ENCODE data around the gene CCL21. TPM values are rescaled to one million over a fixed set of nuclear protein-coding genes. Genes with fewer than 3 reads are reported as not detected.
"Not testable (repeated sequence)": the region's sequence is repeated elsewhere in the genome, so short reads cannot be mapped to it uniquely, and the experiment has no call there.

Gene CCL21, protein sequence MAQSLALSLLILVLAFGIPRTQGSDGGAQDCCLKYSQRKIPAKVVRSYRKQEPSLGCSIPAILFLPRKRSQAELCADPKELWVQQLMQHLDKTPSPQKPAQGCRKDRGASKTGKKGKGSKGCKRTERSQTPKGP
- total RNA-seq, result not detected

DNA sequence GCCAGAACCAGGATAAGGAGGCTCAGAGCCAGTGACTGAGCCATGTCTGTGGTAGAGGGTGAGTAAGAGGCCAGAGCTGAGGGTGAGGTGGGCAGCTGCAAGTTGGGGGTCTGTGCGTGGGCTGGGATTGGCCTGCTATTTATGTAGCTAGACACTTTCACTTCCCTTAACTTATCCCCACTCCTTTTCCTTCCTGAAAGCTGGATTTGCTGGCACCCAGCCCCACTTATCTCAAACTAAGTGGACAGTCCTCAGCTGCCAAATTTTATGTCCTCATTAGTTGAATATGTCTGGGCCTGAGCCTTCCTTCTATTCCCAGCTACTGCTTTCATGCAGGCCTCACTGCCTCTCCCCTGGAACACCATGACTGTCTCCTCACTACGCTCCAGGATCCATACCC lies at the start of gene CCL21:
TSS of gene CCL21 (minus strand) at position 114 of the 400 bp plus-strand sequence. CDS start at position 44, 70 bp downstream.
- Mint-ChIP-seq H3K4me1 (ENCODE audit: low read depth) (no peaks in the 10 kb centered on the region), H3K4me3 (no peak within 1 kb of the TSS), H3K36me3 (ENCODE audit: low read depth) (no peaks in the 10 kb centered on the region), H3K27me3 (ENCODE audit: low read depth) (peaks cover 14% of the 10 kb centered on the region), H3K27ac (no peak within 1 kb of the TSS), H3K9me3 (ENCODE audit: insufficient read depth) (no peaks in the 10 kb centered on the region)
- ChIA-PET CTCF (no interaction called here), POLR2A (no interaction called here)
- no peak for ATAC-seq
- no peak for DNase-seq

DNA sequence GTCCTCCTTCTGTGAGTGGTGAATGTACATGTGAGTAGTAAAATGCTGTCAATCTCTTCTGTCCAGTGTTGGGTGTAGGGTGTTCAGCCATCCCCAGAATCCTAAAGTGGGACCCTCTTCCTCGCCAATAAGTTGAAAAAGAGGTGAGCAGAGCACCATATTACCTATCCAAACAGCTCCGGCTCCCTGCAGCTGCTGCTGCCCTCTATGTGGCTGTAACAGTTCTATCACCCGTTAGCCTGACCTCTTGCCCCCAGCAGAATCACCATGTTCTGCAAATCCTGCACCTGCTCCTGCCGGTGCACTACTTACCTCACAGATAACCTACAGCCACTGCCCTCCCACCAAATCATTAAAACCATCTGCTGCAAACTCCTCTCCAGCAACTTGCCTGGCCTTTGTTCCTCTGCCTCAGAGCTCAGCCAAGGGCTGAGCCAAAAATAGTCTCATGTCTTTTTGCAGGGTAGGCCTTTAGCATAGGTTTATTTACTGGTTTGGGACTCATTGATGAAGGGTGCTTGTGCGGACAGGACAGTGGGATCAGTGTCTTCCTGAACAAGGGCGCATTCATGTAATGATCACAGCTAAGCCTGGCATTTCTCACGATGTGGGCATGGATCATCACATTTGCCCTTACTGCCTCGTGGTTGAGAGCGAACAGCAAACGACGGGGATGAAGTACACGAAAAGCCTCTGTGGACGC lies 49.6 kb upstream of the CCL21 start:
- H3K27me3 Mint-ChIP-seq (ENCODE audit: low read depth), result peaks cover 27% of the 10 kb centered on the region
- ChIA-PET CTCF (interaction anchor here (0.5 to 1.7 kb wide), 14 partner anchors 8 to 355 kb away, joined by 3 to 13 read pairs (median 4); no protein-coding TSS in a partner anchor), POLR2A (no interaction called here)
- H3K27ac Mint-ChIP-seq, result no peak overlapping the region
- H3K4me3 Mint-ChIP-seq, result no peak overlapping the region
- H3K4me1 Mint-ChIP-seq (ENCODE audit: low read depth), result peaks cover 8% of the 10 kb centered on the region
- H3K9me3 Mint-ChIP-seq (ENCODE audit: insufficient read depth), result no peaks in the 10 kb centered on the region
- no peaks in the 10 kb centered on the region for H3K36me3 Mint-ChIP-seq (ENCODE audit: low read depth)
- no peak for DNase-seq
- ATAC-seq, result no peak

DNA sequence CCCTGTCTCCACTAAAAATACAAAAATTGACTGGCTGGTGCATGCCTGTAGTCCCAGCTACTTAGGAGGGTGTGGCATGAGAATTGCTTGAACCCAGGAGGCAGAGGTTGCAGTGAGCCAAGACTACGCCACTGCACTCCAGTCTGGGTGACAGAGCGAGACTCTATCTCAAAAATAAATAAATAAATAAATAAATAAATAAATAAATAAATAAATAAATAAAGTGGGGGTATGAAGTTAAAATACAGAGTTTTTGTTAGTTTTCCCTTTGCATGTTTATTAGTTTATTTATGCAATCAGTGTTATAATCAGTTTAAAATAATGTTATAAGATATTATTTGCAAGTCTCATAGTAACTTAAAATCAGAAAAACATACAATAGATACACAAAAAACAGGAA lies 40.4 kb upstream of the CCL21 start:
- CTCF ChIA-PET; POLR2A ChIA-PET; DNase-seq; H3K27ac Mint-ChIP-seq; H3K9me3 Mint-ChIP-seq (ENCODE audit: insufficient read depth); H3K4me3 Mint-ChIP-seq; H3K36me3 Mint-ChIP-seq (ENCODE audit: low read depth); ATAC-seq; H3K4me1 Mint-ChIP-seq (ENCODE audit: low read depth): not testable (repeated sequence)
- H3K27me3 Mint-ChIP-seq (ENCODE audit: low read depth), result peaks cover 53% of the 10 kb centered on the region

DNA sequence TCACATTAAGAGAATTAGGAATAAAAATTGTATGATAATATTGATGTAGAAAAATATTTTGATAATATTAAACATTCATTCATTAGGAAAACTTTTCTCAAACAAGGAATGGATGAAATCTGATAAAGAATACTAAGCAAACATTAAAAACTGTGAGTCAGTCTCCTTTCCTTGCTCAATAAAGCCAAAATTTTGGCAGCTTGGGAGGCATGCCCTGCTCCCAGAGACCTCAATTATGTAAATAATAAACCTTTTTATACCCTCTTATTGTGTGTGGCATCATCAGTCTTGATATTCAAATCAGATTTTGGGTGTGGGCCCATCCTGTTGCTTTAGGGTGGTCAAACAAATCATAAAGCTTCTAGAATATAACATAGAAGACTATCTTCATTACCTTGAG lies 36.6 kb upstream of the CCL21 start:
- H3K27ac Mint-ChIP-seq, result no peak overlapping the region
- ChIA-PET POLR2A (no interaction called here), CTCF (interaction anchor here (0.7 to 0.8 kb wide), 2 partner anchors 8 to 44 kb away, joined by 3 read pairs; no protein-coding TSS in a partner anchor)
- no peak overlapping the region for H3K4me3 Mint-ChIP-seq
- peaks cover 10% of the 10 kb centered on the region for H3K9me3 Mint-ChIP-seq (ENCODE audit: insufficient read depth)
- peaks cover 26% of the 10 kb centered on the region for H3K27me3 Mint-ChIP-seq (ENCODE audit: low read depth)
- no peak for ATAC-seq
- H3K4me1 Mint-ChIP-seq (ENCODE audit: low read depth), result peaks cover 4% of the 10 kb centered on the region
- no peaks in the 10 kb centered on the region for H3K36me3 Mint-ChIP-seq (ENCODE audit: low read depth)
- no peak for DNase-seq

DNA sequence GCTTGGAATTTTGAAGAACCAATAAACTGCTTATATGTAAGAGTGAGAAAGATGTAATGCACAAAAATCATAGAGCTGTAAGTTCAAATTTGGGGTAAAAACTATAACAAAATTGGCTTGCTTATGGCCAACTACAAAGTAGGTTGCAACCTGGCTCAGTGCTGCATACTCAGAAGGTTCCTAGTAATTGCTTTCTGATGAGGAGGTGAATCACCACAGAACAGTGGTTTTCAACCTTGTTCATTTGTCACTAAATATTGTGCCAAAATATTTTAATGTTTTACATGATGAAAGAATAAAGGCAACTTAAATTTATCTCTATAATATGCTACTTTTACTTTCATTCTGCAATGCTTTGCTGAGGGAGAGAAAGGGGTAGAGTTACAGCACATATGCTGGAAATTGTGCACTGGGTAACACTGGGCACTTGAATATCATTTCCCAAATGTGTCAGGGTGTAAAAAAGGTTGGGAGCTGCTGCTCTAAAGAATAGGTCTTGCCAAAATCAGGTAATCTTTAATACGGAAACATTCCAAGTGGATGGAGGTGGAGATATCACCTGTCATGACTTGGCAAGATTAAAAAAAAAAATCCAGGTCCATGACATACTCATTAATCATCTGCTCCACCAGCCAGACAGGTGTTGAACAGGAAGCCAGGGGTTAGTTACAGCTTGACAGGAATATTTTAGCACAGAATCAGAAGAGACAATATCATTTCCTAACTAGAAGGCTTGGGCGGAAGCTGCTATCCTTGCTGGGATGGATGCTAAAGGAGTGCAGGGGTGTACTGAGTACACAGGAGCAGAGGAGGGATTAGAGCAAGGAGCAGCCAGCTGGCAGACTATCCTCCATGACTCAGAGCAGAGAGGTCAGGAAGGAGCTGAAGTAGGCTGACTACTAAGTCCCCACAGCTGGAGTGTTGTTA lies 34.6 kb upstream of the CCL21 start:
- peaks cover 4% of the 10 kb centered on the region for H3K4me1 Mint-ChIP-seq (ENCODE audit: low read depth)
- ChIA-PET POLR2A (no interaction called here), CTCF (interaction anchor here (0.7 kb wide), 1 partner anchor 9 kb away, joined by 3 read pairs; no protein-coding TSS in a partner anchor)
- peaks cover 10% of the 10 kb centered on the region for H3K9me3 Mint-ChIP-seq (ENCODE audit: insufficient read depth)
- H3K27me3 Mint-ChIP-seq (ENCODE audit: low read depth), result peaks cover 17% of the 10 kb centered on the region
- no peaks in the 10 kb centered on the region for H3K36me3 Mint-ChIP-seq (ENCODE audit: low read depth)
- no peak overlapping the region for H3K4me3 Mint-ChIP-seq
- ATAC-seq, result no peak
- H3K27ac Mint-ChIP-seq, result no peak overlapping the region
- DNase-seq, result no peak

DNA sequence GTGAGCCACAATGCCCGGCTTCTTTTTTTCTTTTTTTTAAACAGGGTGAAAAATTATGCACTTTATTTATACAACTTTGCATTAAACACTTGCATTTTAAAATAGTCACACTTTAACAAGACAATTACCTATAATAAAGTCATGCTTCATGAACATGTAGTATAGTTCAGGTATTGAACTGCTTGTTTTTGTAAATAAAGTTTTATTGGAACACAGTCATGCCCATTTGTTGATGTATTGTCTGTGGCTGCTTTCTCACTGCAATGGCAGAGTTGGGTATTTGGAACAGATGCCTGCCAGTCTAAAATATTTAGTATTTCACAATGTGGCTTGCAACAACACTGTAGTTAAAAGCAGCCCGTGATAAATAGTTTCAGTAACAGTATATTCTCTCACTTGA lies 32.8 kb upstream of the CCL21 start:
- Mint-ChIP-seq H3K27me3 (ENCODE audit: low read depth) (peaks cover 5% of the 10 kb centered on the region), H3K4me1 (ENCODE audit: low read depth) (peaks cover 4% of the 10 kb centered on the region), H3K27ac (no peak overlapping the region), H3K36me3 (ENCODE audit: low read depth) (no peaks in the 10 kb centered on the region), H3K4me3 (no peak overlapping the region), H3K9me3 (ENCODE audit: insufficient read depth) (peaks cover 10% of the 10 kb centered on the region)
- no peak for ATAC-seq
- CTCF ChIA-PET, result no interaction called here
- POLR2A ChIA-PET, result no interaction called here
- no peak for DNase-seq

DNA sequence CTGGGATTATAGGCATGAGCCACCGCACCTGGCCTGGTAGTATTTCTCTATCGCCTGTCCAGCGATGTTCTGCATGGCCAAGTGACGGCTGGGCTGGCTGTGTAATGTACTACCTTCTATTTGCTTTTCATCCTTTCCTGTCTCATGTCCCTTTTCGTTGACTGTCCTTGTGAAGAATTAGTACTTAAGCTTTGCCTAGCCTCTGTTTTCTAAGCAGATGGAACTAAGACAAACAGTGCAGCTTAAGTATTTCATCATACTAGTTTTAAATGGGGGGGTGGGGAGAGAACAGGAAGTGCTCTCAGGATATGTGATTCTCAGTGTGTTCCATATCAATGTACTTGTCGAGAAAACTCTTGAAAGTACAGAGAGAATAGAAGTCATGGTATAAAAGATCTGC lies 31.7 kb upstream of the CCL21 start:
- CTCF ChIA-PET, result no interaction called here

DNA sequence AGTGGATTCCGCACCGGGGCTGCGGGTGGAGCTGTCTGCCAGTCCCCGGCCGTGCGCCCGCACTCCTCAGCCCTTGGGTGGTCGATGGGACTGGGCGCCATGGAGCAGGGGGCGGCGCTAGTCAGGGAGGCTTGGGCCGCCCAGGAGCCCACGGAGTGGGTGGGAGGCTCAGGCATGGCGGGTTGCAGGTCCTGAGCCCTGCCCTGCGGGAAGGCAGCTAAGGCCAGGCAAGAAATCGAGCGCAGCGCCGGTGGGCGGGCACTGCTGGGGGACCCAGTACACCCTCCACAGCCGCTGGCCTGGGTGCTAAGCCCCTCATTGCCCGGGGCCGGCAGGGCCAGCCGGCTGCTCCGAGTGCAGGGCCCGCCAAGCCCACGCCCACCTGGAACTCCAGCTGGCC lies 30.2 kb upstream of the CCL21 start:
- H3K27ac Mint-ChIP-seq; H3K4me3 Mint-ChIP-seq; H3K4me1 Mint-ChIP-seq (ENCODE audit: low read depth); H3K27me3 Mint-ChIP-seq (ENCODE audit: low read depth); H3K36me3 Mint-ChIP-seq (ENCODE audit: low read depth); POLR2A ChIA-PET; ATAC-seq; DNase-seq; CTCF ChIA-PET; H3K9me3 Mint-ChIP-seq (ENCODE audit: insufficient read depth): not testable (repeated sequence)

More for the DNA sequence above, 31.7 kb upstream of the CCL21 start:
- POLR2A ChIA-PET, result no interaction called here
- Mint-ChIP-seq H3K9me3 (ENCODE audit: insufficient read depth) (no peaks in the 10 kb centered on the region), H3K27ac (no peak overlapping the region), H3K4me3 (no peak overlapping the region), H3K36me3 (ENCODE audit: low read depth) (no peaks in the 10 kb centered on the region), H3K4me1 (ENCODE audit: low read depth) (peaks cover 4% of the 10 kb centered on the region), H3K27me3 (ENCODE audit: low read depth) (peaks cover 8% of the 10 kb centered on the region)
- ATAC-seq (no peak), DNase-seq (no peak)

DNA sequence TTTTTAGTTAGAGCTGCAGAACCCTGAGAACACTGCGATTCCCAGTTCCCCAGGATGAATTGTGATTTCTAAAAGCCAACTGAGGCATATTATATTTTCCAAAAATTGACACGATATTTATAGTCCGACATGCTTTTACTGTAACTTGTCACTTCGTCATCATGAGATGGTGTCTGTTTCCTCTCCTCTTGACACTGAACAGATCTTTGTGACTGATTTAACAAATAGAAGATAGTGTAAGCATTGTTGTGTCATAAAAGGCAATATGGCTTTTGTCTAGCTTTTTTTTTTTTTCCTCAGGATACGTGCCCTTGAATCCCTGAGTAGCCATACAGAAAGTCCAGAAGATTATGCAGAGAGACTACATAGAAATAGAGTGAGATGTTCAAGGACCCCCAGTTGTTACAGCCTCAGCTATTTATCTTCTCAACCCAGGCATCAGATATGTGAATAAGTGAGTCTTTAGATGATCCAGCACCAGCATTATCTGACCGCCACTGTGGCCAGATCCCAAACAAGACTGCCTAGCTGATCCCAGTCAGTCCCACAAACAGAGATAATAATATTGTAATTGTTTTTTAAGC lies 27.8 kb upstream of the CCL21 start:
- POLR2A ChIA-PET, result no interaction called here
- Mint-ChIP-seq H3K36me3 (ENCODE audit: low read depth) (no peaks in the 10 kb centered on the region), H3K9me3 (ENCODE audit: insufficient read depth) (no peaks in the 10 kb centered on the region), H3K4me1 (ENCODE audit: low read depth) (peaks cover 4% of the 10 kb centered on the region), H3K27me3 (ENCODE audit: low read depth) (peaks cover 3% of the 10 kb centered on the region), H3K4me3 (no peak overlapping the region), H3K27ac (no peak overlapping the region)
- DNase-seq (no peak), ATAC-seq (no peak)
- CTCF ChIA-PET, result no interaction called here

DNA sequence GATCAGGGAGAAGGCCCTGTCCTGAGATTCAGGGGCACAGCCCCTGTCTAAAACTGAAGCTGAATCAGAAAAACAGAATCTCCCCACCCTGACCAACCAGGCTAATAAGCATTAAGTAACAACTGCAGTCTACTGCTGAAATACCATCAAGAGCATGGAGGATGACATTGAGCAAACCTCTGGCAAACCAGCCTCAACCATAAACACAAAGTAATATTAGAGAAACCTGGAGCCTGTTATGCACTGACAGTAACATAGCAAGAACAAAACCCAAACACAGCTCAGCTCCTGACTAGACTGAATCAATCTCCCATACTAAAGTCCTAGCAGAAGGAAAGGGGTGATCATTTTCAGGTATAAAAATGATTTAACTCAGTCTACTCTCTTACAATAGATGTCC lies 24.8 kb upstream of the CCL21 start:
- no peaks in the 10 kb centered on the region for H3K9me3 Mint-ChIP-seq (ENCODE audit: insufficient read depth)
- H3K36me3 Mint-ChIP-seq (ENCODE audit: low read depth), result no peaks in the 10 kb centered on the region
- H3K27me3 Mint-ChIP-seq (ENCODE audit: low read depth), result peaks cover 5% of the 10 kb centered on the region
- no peak for DNase-seq
- no peak overlapping the region for H3K4me3 Mint-ChIP-seq
- ChIA-PET POLR2A (no interaction called here), CTCF (interaction anchor here (1.5 kb wide), 1 partner anchor 32 kb away, joined by 3 read pairs; no protein-coding TSS in a partner anchor)
- no peak overlapping the region for H3K27ac Mint-ChIP-seq
- ATAC-seq, result no peak
- H3K4me1 Mint-ChIP-seq (ENCODE audit: low read depth), result no peaks in the 10 kb centered on the region

DNA sequence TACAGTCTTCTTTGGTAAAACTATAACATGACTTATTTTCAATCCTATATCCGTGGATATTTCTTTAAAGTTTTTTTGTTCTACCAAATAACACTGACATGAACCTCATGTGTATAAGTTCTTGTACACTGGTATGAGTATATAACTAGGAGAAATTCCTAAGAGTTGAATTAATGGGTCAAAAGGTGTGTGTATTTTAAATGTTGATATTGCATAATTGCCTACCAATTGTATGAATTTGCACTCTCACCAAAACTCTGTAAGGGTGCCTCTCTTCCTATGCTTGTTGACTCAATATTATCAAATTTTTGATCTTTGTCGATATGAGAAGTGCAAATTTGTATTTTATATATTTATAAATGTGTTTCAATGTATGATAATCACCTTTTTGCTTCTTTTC lies 22.9 kb upstream of the CCL21 start:
- DNase-seq, result no peak
- H3K4me1 Mint-ChIP-seq (ENCODE audit: low read depth), result no peaks in the 10 kb centered on the region
- no peak overlapping the region for H3K27ac Mint-ChIP-seq
- no peak for ATAC-seq
- H3K4me3 Mint-ChIP-seq, result no peak overlapping the region
- no peaks in the 10 kb centered on the region for H3K36me3 Mint-ChIP-seq (ENCODE audit: low read depth)
- H3K9me3 Mint-ChIP-seq (ENCODE audit: insufficient read depth), result no peaks in the 10 kb centered on the region
- peaks cover 8% of the 10 kb centered on the region for H3K27me3 Mint-ChIP-seq (ENCODE audit: low read depth)
- CTCF ChIA-PET, result interaction anchor here (1.0 to 1.5 kb wide), 2 partner anchors 30 kb away, joined by 3 to 4 read pairs; no protein-coding TSS in a partner anchor
- POLR2A ChIA-PET, result no interaction called here

DNA sequence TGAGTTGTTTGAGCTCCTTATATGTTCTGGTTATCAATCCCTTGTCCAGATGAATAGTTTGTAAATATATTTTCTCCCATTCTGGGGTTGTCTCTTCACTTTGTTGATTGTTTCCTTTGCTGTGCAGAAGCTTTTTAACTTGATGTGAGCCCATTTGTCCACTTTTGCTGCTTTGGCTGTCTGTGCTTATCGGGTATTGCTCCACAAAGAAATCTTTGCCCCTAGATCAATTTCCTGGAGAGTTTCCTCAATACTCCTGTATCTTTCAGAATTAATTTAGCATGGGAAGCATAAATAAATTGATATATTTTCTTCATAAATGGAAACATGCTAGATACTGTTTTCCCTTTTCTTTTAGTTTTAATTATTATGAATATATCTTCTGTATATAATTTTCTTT lies 22.5 kb upstream of the CCL21 start:
- no peaks in the 10 kb centered on the region for H3K36me3 Mint-ChIP-seq (ENCODE audit: low read depth)
- H3K27me3 Mint-ChIP-seq (ENCODE audit: low read depth), result peaks cover 10% of the 10 kb centered on the region
- H3K9me3 Mint-ChIP-seq (ENCODE audit: insufficient read depth), result no peaks in the 10 kb centered on the region
- CTCF ChIA-PET, result interaction anchor here (1.0 kb wide), 1 partner anchor 30 kb away, joined by 4 read pairs; no protein-coding TSS in a partner anchor
- POLR2A ChIA-PET, result no interaction called here
- DNase-seq (no peak), ATAC-seq (no peak)
- H3K4me1 Mint-ChIP-seq (ENCODE audit: low read depth), result no peaks in the 10 kb centered on the region
- no peak overlapping the region for H3K4me3 Mint-ChIP-seq
- H3K27ac Mint-ChIP-seq, result no peak overlapping the region
